IMR-90 (cell line): ENCODE measurements around the gene NEO1. TPM values are rescaled to one million over a fixed set of nuclear protein-coding genes. Genes with fewer than 3 reads are reported as not detected.

ENCODE experiments used
- ATAC-seq: fragments of 200-7000 bp; cut with Tn5 transposase; 2 replicates; pipeline ENCODE4 v1.9.1; 2020; ENCODE audit warnings: low read depth, mild to moderate bottlenecking, moderate library complexity
- BruUV-seq: library from RNA; stranded (reverse); fragments of 400-500 nt; replicated peaks from 2 replicates; lab custom pipeline; 2021; lab: Mats Ljungman, UMichigan
- CTCF ChIA-PET: fragments of 300-600 bp; formaldehyde crosslinking; extraction: SDS; loops from one replicate; lab custom pipeline; 2021; ENCODE audit warnings: antibody characterized with exemption; lab: Yijun Ruan, JAX
- POLR2A ChIA-PET: fragments of 300-600 bp; sonication (Branson Sonifier 250); formaldehyde crosslinking; loops from one replicate; lab custom pipeline; 2022; ENCODE audit warnings: antibody characterized with exemption; ENCODE audit not compliant: unreplicated experiment; lab: Charles Lee
- DNase-seq: peaks from one replicate; pipeline ENCODE4 v3.0.0; 2013
- H2AFZ ChIP-seq: replicated peaks from 2 replicates; pipeline ENCODE3; 2013; ENCODE audit warnings: low read length, mild to moderate bottlenecking; ENCODE audit not compliant: poor library complexity
- H2AK5ac ChIP-seq: 2 replicates; pipeline ENCODE4 v1.6.1; 2013; ENCODE audit warnings: low read depth, low read length, inconsistent platforms
- H2AK9ac ChIP-seq: replicated peaks from 2 replicates; pipeline ENCODE3; 2013; ENCODE audit warnings: mild to moderate bottlenecking, low read depth, low read length, moderate library complexity; ENCODE audit not compliant: poor library complexity
- H2BK120ac ChIP-seq: 2 replicates; pipeline ENCODE4 v1.6.1; 2013; ENCODE audit warnings: low read depth, low read length, inconsistent platforms
- H2BK15ac ChIP-seq: 3 replicates; pipeline ENCODE4 v1.6.1; 2013; ENCODE audit warnings: low read depth, low read length, inconsistent platforms
- H2BK20ac ChIP-seq: 2 replicates; pipeline ENCODE4 v1.6.1; 2013; ENCODE audit warnings: low read depth, mild to moderate bottlenecking, inconsistent platforms, low read length, moderate library complexity
- H2BK5ac ChIP-seq: 2 replicates; pipeline ENCODE4 v1.6.1; 2013; ENCODE audit warnings: mild to moderate bottlenecking, low read depth, low read length, inconsistent platforms; ENCODE audit not compliant: poor library complexity, severe bottlenecking
- H3K14ac ChIP-seq: replicated peaks from 2 replicates; pipeline ENCODE4 v1.6.1; 2013; ENCODE audit warnings: low read depth, low read length, inconsistent platforms
- H3K18ac ChIP-seq: 2 replicates; pipeline ENCODE4 v1.6.1; 2013; ENCODE audit warnings: low read depth, low read length, control low read depth
- H3K23ac ChIP-seq: 2 replicates; pipeline ENCODE4 v1.6.1; 2013; ENCODE audit warnings: low read depth, low read length, inconsistent platforms
- H3K27ac ChIP-seq: 2 replicates; pipeline ENCODE4 v1.5.1; 2013; ENCODE audit warnings: mild to moderate bottlenecking, control low read depth, low read length; ENCODE audit not compliant: insufficient read depth
- H3K27me3 ChIP-seq: 2 replicates; pipeline ENCODE4 v1.6.1; 2013; ENCODE audit warnings: low read length; ENCODE audit not compliant: control insufficient read depth, insufficient read depth
- H3K36me3 ChIP-seq: 2 replicates; pipeline ENCODE4 v1.6.1; 2013; ENCODE audit warnings: low read length, mixed read lengths; ENCODE audit not compliant: control insufficient read depth, insufficient read depth
- H3K4ac ChIP-seq: 2 replicates; pipeline ENCODE4 v1.6.1; 2013; ENCODE audit warnings: low read depth, low read length, inconsistent platforms
- H3K4me1 ChIP-seq: 2 replicates; pipeline ENCODE4 v1.6.1; 2013; ENCODE audit warnings: low read length, mixed read lengths; ENCODE audit not compliant: control insufficient read depth, insufficient read depth
- H3K4me2 ChIP-seq: 2 replicates; pipeline ENCODE4 v1.6.1; 2013; ENCODE audit warnings: low read depth, mild to moderate bottlenecking, control low read depth, low read length, moderate library complexity
- H3K4me3 ChIP-seq: 2 replicates; pipeline ENCODE4 v1.5.1; 2013; ENCODE audit warnings: low read depth, mild to moderate bottlenecking, control low read depth, low read length, moderate library complexity; ENCODE audit not compliant: insufficient read depth
- H3K56ac ChIP-seq: 2 replicates; pipeline ENCODE4 v1.6.1; 2013; ENCODE audit warnings: low read length, inconsistent platforms; ENCODE audit not compliant: insufficient read depth; ENCODE audit errors: extremely low read depth
- H3K79me1 ChIP-seq, 2 experiments: 2 replicates each; pipeline ENCODE4 v1.6.1; 2013; ENCODE audit warnings: low read length in 2 of 2, inconsistent platforms in 1 of 2, low read depth in 1 of 2
- H3K9ac ChIP-seq: 2 replicates; pipeline ENCODE4 v1.6.1; 2013; ENCODE audit warnings: low read depth, low read length, control low read depth
- H3K9me1 ChIP-seq: 2 replicates; pipeline ENCODE4 v1.6.1; 2013; ENCODE audit warnings: low read length, inconsistent platforms; ENCODE audit not compliant: insufficient read depth
- H3K9me3 ChIP-seq: 2 replicates; pipeline ENCODE4 v1.6.1; 2013; ENCODE audit warnings: low read length; ENCODE audit not compliant: control insufficient read depth, insufficient read depth
- H4K20me1 ChIP-seq: 2 replicates; pipeline ENCODE4 v1.6.1; 2013; ENCODE audit warnings: low read length, inconsistent platforms; ENCODE audit not compliant: insufficient read depth
- H4K5ac ChIP-seq: 2 replicates; pipeline ENCODE4 v1.6.1; 2013; ENCODE audit warnings: mild to moderate bottlenecking, low read depth, low read length, control low read depth
- H4K8ac ChIP-seq, 2 experiments: 2 replicates each; pipeline ENCODE4 v1.6.1; 2013; ENCODE audit warnings: low read depth in 2 of 2, low read length in 2 of 2, control low read depth in 1 of 2, inconsistent platforms in 1 of 2
- H4K91ac ChIP-seq: 2 replicates; pipeline ENCODE4 v1.6.1; 2013; ENCODE audit warnings: low read depth, low read length, inconsistent platforms; ENCODE audit not compliant: insufficient read depth
- CEBPB ChIP-seq: IDR thresholded peaks from 2 replicates; pipeline ENCODE4 v1.6.1; 2012; ENCODE audit warnings: low read depth, low read length, improper control_type of control experiment
- CHD1 ChIP-seq: IDR thresholded peaks from 2 replicates; pipeline ENCODE4 v1.6.1; 2012; ENCODE audit warnings: low read depth, low read length, improper control_type of control experiment
- CTCF ChIP-seq: conservative IDR thresholded peaks from 2 replicates; pipeline ENCODE4 v1.5.1; 2012; ENCODE audit warnings: mild to moderate bottlenecking, low read depth, low read length, improper control_type of control experiment
- ELK1 ChIP-seq: fragments of 150-350 bp; IDR thresholded peaks from 2 replicates; pipeline ENCODE4 v1.6.1; 2016; ENCODE audit warnings: low read depth, mild to moderate bottlenecking, low read length, moderate library complexity, borderline replicate concordance
- FOS ChIP-seq: fragments of 150-350 bp; IDR thresholded peaks from 2 replicates; pipeline ENCODE4 v1.6.1; 2016; ENCODE audit warnings: low read depth, low read length
- MAFK ChIP-seq: IDR thresholded peaks from 2 replicates; pipeline ENCODE4 v1.6.1; 2012; ENCODE audit warnings: low read depth, low read length, improper control_type of control experiment
- MAZ ChIP-seq: IDR thresholded peaks from 2 replicates; pipeline ENCODE4 v1.6.1; 2012; ENCODE audit warnings: low read depth, mild to moderate bottlenecking, low read length, improper control_type of control experiment, moderate library complexity, borderline replicate concordance
- MXI1 ChIP-seq: IDR thresholded peaks from 2 replicates; pipeline ENCODE4 v1.6.1; 2012; ENCODE audit warnings: low read depth, mild to moderate bottlenecking, low read length, moderate library complexity, borderline replicate concordance
- NFE2L2 ChIP-seq: fragments of 150-350 bp; IDR thresholded peaks from 2 replicates; pipeline ENCODE4 v1.6.1; 2016; ENCODE audit warnings: low read depth, mild to moderate bottlenecking, low read length
- POLR2A ChIP-seq: IDR thresholded peaks from 2 replicates; pipeline ENCODE4 v1.6.1; 2012; ENCODE audit warnings: mild to moderate bottlenecking, low read depth, low read length
- RAD21 ChIP-seq: IDR thresholded peaks from 2 replicates; pipeline ENCODE4 v1.6.1; 2012; ENCODE audit warnings: low read length, improper control_type of control experiment
- RCOR1 ChIP-seq: IDR thresholded peaks from 2 replicates; pipeline ENCODE4 v1.6.1; 2012; ENCODE audit warnings: mild to moderate bottlenecking, low read length, improper control_type of control experiment; ENCODE audit not compliant: insufficient replicate concordance
- RFX5 ChIP-seq: IDR thresholded peaks from 2 replicates; pipeline ENCODE4 v1.8.0; 2012; ENCODE audit warnings: low read depth, mild to moderate bottlenecking, low read length, moderate library complexity
- USF2 ChIP-seq: fragments of 150-350 bp; IDR thresholded peaks from 2 replicates; pipeline ENCODE4 v1.6.1; 2017; ENCODE audit warnings: mild to moderate bottlenecking, antibody characterized with exemption, low read length, low read depth
- WGBS, 2 experiments: methylation state at CpG; one replicate each; pipeline versions ENCODE4 v1.1.5 to v1.1.7; 2013; ENCODE audit warnings: missing lambda C conversion rate in 2 of 2; ENCODE audit not compliant: insufficient read length in 1 of 2; ENCODE audit errors: extremely low coverage in 2 of 2; 5-methylcytosine and 5-hydroxymethylcytosine counted together
- dilution Hi-C: fragments of 300-500 bp; cut with HindIII; formaldehyde crosslinking; loops from one replicate; pipeline ENCODE4 v1.14.3; 2018; ENCODE audit warnings: low sequenced_read_pairs; ENCODE audit not compliant: unreplicated experiment
- in situ Hi-C: fragments of 300-500 bp; cut with MboI; formaldehyde crosslinking; loops from 3 replicates; pipeline ENCODE4 v1.14.3; 2019; ENCODE audit warnings: low sequenced_read_pairs, inconsistent platforms, mixed read lengths
- intact Hi-C: fragments of 100-400 bp; cut with micrococcal nuclease; formaldehyde crosslinking; loops from 2 replicates; pipeline ENCODE4 v1.10.0; 2022
- polyA plus RNA-seq, 3 experiments: library from polyadenylated mRNA; depleted of rRNA; stranded (reverse); fragments of >200 nt; gene quantifications; 2 replicates each; pipeline ENCODE4 v1.2.3, GENCODE V29; 2012; ENCODE audit warnings: low replicate concordance in 1 of 3
- total RNA-seq: library from RNA; depleted of rRNA; stranded (reverse); fragments of >200 nt; gene quantifications from 2 replicates; pipeline ENCODE4 v1.2.3, GENCODE V29; 2012

Gene NEO1
- total and polyA plus RNA-seq, 2 of the 4 experiments (the other 2 are of a cell fraction) = 16.3 to 18.5 TPM

- POLR2A ChIA-PET = no interaction called here
- no peaks in the 10 kb centered on the region for H3K4me1 ChIP-seq
- DNase-seq = no peak
- dilution Hi-C loops = no loop called here
- no peaks in the 10 kb centered on the region for H3K36me3 ChIP-seq
- CTCF ChIA-PET = no interaction called here
- no peak overlapping the region for H2AFZ ChIP-seq
- H3K79me1 ChIP-seq = no peaks in the 10 kb centered on the region
- H4K8ac ChIP-seq = no peak overlapping the region
- H3K4me3 ChIP-seq = no peak overlapping the region
- no peak overlapping the region for H2BK120ac ChIP-seq
- H3K14ac ChIP-seq = no peak overlapping the region
- no peaks in the 10 kb centered on the region for H3K9me3 ChIP-seq
- H2AK9ac ChIP-seq = no peak overlapping the region
- no peak overlapping the region for H3K9ac ChIP-seq
- no peak overlapping the region for H3K4ac ChIP-seq
- intact Hi-C loops = no loop called here
- H3K18ac ChIP-seq = no peak overlapping the region
- H3K9me1 ChIP-seq = no peaks in the 10 kb centered on the region
- no peaks in the 10 kb centered on the region for H4K20me1 ChIP-seq
- H2BK5ac ChIP-seq = no peak overlapping the region
- no peak overlapping the region for H3K4me2 ChIP-seq
- H2BK20ac ChIP-seq = no peak overlapping the region
- no peak overlapping the region for H4K5ac ChIP-seq
- H3K27me3 ChIP-seq = peaks cover 32% of the 10 kb centered on the region
- BruUV-seq = no TSS peak
- no peak overlapping the region for H2BK15ac ChIP-seq
- no peak overlapping the region for H3K27ac ChIP-seq
- no peak overlapping the region for H3K23ac ChIP-seq
- no peak for ATAC-seq
- TF ChIP-seq CEBPB (no peak), ELK1 (no peak), MAZ (no peak), MXI1 (no peak), POLR2A (no peak), USF2 (no peak), CHD1 (no peak), CTCF (no peak), RCOR1 (no peak), NFE2L2 (no peak), FOS (no peak), RAD21 (no peak), RFX5 (no peak), MAFK (no peak)
- in situ Hi-C loops = no loop called here
- H3K56ac ChIP-seq = no peak overlapping the region
- 29% methylated on average over 3 of the region's 8 CpGs; no CpG with 5 or more reads in 1 of the 2 experiments for WGBS, 2 experiments
- H2AK5ac ChIP-seq = no peak overlapping the region
- no peak overlapping the region for H4K91ac ChIP-seq
Measured at GRCh38 chr15:73319460-73320245, 267.4 kb downstream of the NEO1 start.
